ENCODE results near the gene MAP3K3.

DNA sequence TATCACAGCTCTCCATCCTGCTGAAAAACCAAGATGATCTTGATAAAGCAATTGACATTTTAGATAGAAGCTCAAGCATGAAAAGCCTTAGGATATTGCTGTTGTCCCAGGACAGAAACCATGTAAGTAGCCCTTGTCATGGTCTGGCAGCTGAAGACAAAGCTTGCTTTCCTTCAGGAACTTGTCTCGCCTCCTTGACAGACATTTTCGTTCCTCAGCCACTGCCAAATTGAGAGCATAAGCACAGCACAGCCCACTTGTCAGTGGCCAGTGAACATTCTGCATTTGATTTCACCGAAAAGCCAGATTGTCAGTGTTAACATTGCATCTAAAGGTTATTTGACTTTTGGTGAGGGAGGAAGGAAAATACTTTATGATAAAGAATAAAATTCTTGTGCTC is 35.6 kb downstream of the MAP3K3 start:
- TF ChIP-seq POLR2AphosphoS5 (IDR thresholded peaks at IDR 0.05) = no peak
- TF ChIP-seq RAD21 (conservative IDR thresholded peaks at IDR 0.05) = no peak
- no peak for TF ChIP-seq SMC3 (conservative IDR thresholded peaks at IDR 0.05; ENCODE audit: poor library complexity)
- TF ChIP-seq, protein P1, sequence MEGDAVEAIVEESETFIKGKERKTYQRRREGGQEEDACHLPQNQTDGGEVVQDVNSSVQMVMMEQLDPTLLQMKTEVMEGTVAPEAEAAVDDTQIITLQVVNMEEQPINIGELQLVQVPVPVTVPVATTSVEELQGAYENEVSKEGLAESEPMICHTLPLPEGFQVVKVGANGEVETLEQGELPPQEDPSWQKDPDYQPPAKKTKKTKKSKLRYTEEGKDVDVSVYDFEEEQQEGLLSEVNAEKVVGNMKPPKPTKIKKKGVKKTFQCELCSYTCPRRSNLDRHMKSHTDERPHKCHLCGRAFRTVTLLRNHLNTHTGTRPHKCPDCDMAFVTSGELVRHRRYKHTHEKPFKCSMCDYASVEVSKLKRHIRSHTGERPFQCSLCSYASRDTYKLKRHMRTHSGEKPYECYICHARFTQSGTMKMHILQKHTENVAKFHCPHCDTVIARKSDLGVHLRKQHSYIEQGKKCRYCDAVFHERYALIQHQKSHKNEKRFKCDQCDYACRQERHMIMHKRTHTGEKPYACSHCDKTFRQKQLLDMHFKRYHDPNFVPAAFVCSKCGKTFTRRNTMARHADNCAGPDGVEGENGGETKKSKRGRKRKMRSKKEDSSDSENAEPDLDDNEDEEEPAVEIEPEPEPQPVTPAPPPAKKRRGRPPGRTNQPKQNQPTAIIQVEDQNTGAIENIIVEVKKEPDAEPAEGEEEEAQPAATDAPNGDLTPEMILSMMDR (IDR thresholded peaks at IDR 0.05; ENCODE audit: poor library complexity, severe bottlenecking) = no peak
- no peak for TF ChIP-seq EP300 (conservative IDR thresholded peaks at IDR 0.05; ENCODE audit: poor library complexity, severe bottlenecking)
- TF ChIP-seq, protein P2, sequence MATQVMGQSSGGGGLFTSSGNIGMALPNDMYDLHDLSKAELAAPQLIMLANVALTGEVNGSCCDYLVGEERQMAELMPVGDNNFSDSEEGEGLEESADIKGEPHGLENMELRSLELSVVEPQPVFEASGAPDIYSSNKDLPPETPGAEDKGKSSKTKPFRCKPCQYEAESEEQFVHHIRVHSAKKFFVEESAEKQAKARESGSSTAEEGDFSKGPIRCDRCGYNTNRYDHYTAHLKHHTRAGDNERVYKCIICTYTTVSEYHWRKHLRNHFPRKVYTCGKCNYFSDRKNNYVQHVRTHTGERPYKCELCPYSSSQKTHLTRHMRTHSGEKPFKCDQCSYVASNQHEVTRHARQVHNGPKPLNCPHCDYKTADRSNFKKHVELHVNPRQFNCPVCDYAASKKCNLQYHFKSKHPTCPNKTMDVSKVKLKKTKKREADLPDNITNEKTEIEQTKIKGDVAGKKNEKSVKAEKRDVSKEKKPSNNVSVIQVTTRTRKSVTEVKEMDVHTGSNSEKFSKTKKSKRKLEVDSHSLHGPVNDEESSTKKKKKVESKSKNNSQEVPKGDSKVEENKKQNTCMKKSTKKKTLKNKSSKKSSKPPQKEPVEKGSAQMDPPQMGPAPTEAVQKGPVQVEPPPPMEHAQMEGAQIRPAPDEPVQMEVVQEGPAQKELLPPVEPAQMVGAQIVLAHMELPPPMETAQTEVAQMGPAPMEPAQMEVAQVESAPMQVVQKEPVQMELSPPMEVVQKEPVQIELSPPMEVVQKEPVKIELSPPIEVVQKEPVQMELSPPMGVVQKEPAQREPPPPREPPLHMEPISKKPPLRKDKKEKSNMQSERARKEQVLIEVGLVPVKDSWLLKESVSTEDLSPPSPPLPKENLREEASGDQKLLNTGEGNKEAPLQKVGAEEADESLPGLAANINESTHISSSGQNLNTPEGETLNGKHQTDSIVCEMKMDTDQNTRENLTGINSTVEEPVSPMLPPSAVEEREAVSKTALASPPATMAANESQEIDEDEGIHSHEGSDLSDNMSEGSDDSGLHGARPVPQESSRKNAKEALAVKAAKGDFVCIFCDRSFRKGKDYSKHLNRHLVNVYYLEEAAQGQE (IDR thresholded peaks at IDR 0.05; ENCODE audit: borderline replicate concordance) = no peak
- no peak for TF ChIP-seq TAF1 (IDR thresholded peaks at IDR 0.05; ENCODE audit: low read depth)
- TF ChIP-seq EZH2 (IDR thresholded peaks at IDR 0.05; ENCODE audit: borderline replicate concordance, insufficient read depth, low read length, poor library complexity, severe bottlenecking) = no peak
- no peak for TF ChIP-seq MXI1 (conservative IDR thresholded peaks at IDR 0.05; ENCODE audit: poor library complexity, severe bottlenecking)
